ENCODE measurements around the gene FSTL4. TPM values are rescaled to one million over a fixed set of nuclear protein-coding genes. Genes with fewer than 3 reads are reported as not detected.
A peak's percentile ranks its signal among the peaks of the same experiment; 100 is the strongest.

The FSTL4 gene
- total and polyA plus RNA-seq, 2 donors from 2014 or later = 0.09 to 4.0 TPM

DNA sequence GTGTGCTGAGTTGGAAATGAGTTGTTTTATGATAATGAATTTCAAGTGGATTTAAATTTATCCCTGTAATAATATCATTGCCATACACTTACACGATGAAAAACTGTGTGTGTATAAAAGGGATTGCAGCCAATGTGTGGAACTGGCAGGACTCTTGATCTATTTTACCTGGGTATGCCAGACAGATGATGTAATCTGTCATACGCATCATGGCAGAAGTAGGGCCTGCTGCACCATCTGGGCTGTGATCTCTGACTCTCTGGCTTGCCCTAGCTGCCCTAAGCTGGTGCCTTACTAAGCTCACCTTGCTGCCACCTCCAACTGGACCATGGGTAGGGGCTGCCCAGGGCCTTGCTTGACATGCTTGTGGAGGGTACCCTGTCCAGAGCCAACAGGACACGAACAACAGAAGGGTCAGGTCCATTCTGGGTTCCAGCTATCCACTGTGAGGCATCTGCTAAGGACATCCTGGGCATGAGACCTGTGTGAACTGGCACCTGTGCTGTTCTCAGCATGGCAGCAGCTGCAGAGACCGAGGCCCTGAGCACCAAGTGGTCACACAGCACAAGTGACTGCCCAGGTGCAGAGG is 184.2 kb downstream of the FSTL4 start:
- Histone ChIP-seq H3K27me3 (ENCODE audit: control insufficient read depth, insufficient read depth, low read length) (no peaks in the 10 kb centered on the region), H3K9ac (ENCODE audit: low read length in 3 of 3) (no peak overlapping the region), H3K4me3 (ENCODE audit: low read length in 3 of 3) (no peak overlapping the region), H3K4me1 (ENCODE audit: control insufficient read depth in 2 of 3, insufficient read depth in 2 of 3, low read depth in 1 of 3, low read length in 3 of 3) (peaks cover 0 to 6% (median 3%) of the 10 kb centered on the region in 3 donors), H3K9me3 (ENCODE audit: control insufficient read depth in 2 of 3, insufficient read depth in 1 of 3, low read length in 3 of 3) (no peaks in the 10 kb centered on the region), H3K36me3 (ENCODE audit: control insufficient read depth in 2 of 3, insufficient read depth in 3 of 3, low read length in 3 of 3) (no peaks in the 10 kb centered on the region), H3K27ac (ENCODE audit: low read depth in 2 of 2, low read length in 2 of 2) (no peak overlapping the region)
- intact Hi-C loops (cut with DNase I) = no loop called here
- no peak for DNase-seq
- TF ChIP-seq, protein P1, sequence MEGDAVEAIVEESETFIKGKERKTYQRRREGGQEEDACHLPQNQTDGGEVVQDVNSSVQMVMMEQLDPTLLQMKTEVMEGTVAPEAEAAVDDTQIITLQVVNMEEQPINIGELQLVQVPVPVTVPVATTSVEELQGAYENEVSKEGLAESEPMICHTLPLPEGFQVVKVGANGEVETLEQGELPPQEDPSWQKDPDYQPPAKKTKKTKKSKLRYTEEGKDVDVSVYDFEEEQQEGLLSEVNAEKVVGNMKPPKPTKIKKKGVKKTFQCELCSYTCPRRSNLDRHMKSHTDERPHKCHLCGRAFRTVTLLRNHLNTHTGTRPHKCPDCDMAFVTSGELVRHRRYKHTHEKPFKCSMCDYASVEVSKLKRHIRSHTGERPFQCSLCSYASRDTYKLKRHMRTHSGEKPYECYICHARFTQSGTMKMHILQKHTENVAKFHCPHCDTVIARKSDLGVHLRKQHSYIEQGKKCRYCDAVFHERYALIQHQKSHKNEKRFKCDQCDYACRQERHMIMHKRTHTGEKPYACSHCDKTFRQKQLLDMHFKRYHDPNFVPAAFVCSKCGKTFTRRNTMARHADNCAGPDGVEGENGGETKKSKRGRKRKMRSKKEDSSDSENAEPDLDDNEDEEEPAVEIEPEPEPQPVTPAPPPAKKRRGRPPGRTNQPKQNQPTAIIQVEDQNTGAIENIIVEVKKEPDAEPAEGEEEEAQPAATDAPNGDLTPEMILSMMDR (IDR thresholded peaks at IDR 0.05; ENCODE audit: borderline replicate concordance, extremely low read depth, insufficient read depth) = no peak
- no peak for FAIRE-seq

DNA sequence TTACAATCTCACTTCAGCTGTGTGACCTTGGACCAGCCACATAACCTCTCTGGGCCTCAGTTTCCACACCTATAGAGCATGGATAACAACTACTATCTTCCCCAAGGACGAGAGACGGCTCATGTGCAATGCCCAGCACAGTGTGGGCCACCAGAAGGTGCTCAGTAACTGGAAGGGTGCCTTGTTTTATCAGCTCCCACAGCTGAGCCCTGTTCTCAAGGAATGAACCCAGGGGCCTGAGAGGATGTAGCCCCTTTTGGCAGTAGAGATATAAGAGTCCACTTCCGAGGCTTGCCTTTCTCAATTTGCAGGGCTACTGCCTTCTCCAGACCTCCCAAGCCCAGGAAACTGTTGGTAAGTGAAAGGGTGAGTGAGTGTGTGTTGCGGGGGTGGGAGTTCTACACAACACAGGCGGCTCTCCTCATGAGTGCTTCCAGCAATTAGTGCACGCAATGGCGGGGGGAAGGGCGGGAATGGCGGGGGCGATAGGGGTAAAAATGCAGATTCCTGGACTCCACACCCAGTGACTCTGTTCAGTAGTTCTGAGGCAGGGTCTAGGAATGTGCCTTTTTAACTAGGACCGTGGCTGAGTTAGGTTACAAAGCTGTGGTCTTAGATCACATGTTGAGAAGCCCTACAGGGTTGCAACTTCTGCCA is 185.1 kb downstream of the FSTL4 start:
- H3K4me3 ChIP-seq (ENCODE audit: low read length in 3 of 3) = no peak overlapping the region
- intact Hi-C loops (cut with DNase I) = no loop called here
- no peaks in the 10 kb centered on the region for H3K36me3 ChIP-seq (ENCODE audit: control insufficient read depth in 2 of 3, insufficient read depth in 3 of 3, low read length in 3 of 3)
- no peak for FAIRE-seq
- H3K9me3 ChIP-seq (ENCODE audit: control insufficient read depth in 2 of 3, insufficient read depth in 1 of 3, low read length in 3 of 3) = no peaks in the 10 kb centered on the region
- H3K27me3 ChIP-seq (ENCODE audit: control insufficient read depth, insufficient read depth, low read length) = no peaks in the 10 kb centered on the region
- TF ChIP-seq, protein P1 (IDR thresholded peaks at IDR 0.05; ENCODE audit: borderline replicate concordance, extremely low read depth, insufficient read depth) = no peak
- no peak overlapping the region for H3K27ac ChIP-seq (ENCODE audit: low read depth in 2 of 2, low read length in 2 of 2)
- H3K9ac ChIP-seq (ENCODE audit: low read length in 3 of 3) = no peak overlapping the region
- peak in 4 of 5 donors; percentile 49 to 68 (median 57) for DNase-seq
- H3K4me1 ChIP-seq (ENCODE audit: control insufficient read depth in 2 of 3, insufficient read depth in 2 of 3, low read depth in 1 of 3, low read length in 3 of 3) = peaks cover 0 to 6% (median 3%) of the 10 kb centered on the region in 3 donors

DNA sequence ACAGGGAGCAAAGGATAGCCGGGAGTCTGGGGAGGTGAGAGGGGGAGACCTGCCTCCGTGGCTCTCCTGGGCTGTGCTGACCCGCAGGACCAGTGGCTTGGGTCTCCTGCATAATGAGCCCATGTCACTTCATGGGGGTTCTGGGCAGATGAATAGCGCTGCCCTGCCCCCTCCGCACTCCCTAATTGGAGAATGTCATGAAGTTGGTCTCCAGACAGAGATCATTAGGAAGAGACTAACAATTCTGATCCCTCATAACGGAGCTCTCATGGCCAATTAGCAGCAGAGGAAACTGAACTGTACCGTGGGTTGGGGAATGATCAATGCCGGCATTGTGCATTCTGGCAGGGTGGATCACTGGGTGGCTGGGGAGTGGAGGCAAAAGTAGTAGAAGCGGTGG is 186.1 kb downstream of the FSTL4 start:
- intact Hi-C loops (cut with DNase I) = no loop called here
- Histone ChIP-seq H3K4me1 (ENCODE audit: control insufficient read depth in 2 of 3, insufficient read depth in 2 of 3, low read depth in 1 of 3, low read length in 3 of 3) (peaks cover 0 to 6% (median 3%) of the 10 kb centered on the region in 3 donors), H3K9me3 (ENCODE audit: control insufficient read depth in 2 of 3, insufficient read depth in 1 of 3, low read length in 3 of 3) (no peaks in the 10 kb centered on the region), H3K9ac (ENCODE audit: low read length in 3 of 3) (no peak overlapping the region), H3K27ac (ENCODE audit: low read depth in 2 of 2, low read length in 2 of 2) (no peak overlapping the region), H3K27me3 (ENCODE audit: control insufficient read depth, insufficient read depth, low read length) (no peaks in the 10 kb centered on the region), H3K4me3 (ENCODE audit: low read length in 3 of 3) (no peak overlapping the region), H3K36me3 (ENCODE audit: control insufficient read depth in 2 of 3, insufficient read depth in 3 of 3, low read length in 3 of 3) (no peaks in the 10 kb centered on the region)
- FAIRE-seq = no peak
- TF ChIP-seq, protein P1 (IDR thresholded peaks at IDR 0.05; ENCODE audit: borderline replicate concordance, extremely low read depth, insufficient read depth) = no peak
- no peak for DNase-seq
